ENCODE measurements around the gene TANC1. TPM values are rescaled to one million over a fixed set of nuclear protein-coding genes. Genes with fewer than 3 reads are reported as not detected.

Gene TANC1
- total and polyA plus RNA-seq, 2 of the 4 experiments (the other 2 are of a cell fraction) = 10.2 to 12.9 TPM

DNA sequence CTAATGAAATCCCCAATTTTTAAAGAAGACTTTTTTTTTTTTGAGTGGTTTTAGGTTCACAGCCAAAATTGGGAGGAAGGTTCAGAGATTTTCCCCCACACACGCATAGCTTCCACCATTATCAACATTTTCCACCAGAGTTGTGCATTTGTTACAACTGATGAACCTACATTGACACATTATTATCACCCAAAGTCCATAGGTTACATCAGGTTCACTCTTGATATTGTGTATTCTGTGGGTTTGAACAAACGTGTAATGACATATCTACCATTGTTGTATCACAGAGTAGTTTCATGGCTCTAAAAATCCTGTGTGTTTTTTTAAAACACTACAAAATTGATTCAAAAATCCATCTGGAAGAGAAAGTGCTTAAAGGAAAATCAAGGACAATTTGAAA is 101.8 kb downstream of the TANC1 start:
- Histone ChIP-seq H3K36me3 (ENCODE audit: control insufficient read depth, insufficient read depth, low read length) (peaks cover 6% of the 10 kb centered on the region), H3K14ac (replicated peaks; ENCODE audit: low read depth, low read length) (0 out of 2 replicates have a peak overlapping the region, but pooled peaks have one; percentile 35), H3K9ac (ENCODE audit: low read depth, low read length) (no peak overlapping the region), H2BK20ac (ENCODE audit: low read depth, low read length) (peak overlapping the region; percentile 82), H2BK120ac (ENCODE audit: low read depth, low read length) (peak overlapping the region; percentile 61; the same call in 1 of the 2 replicates), H3K23ac (ENCODE audit: low read depth, low read length) (no peak overlapping the region), H4K91ac (ENCODE audit: insufficient read depth, low read depth, low read length) (peak overlapping the region; percentile 45; the same call in 1 of the 2 replicates), H3K4me1 (ENCODE audit: control insufficient read depth, insufficient read depth, low read length) (peaks cover 27% of the 10 kb centered on the region), H4K20me1 (ENCODE audit: insufficient read depth, low read length) (no peaks in the 10 kb centered on the region), H2AK5ac (ENCODE audit: low read depth, low read length) (peak overlapping the region; percentile 53), H2AK9ac (replicated peaks; ENCODE audit: low read depth, low read length, poor library complexity) (no peak overlapping the region), H3K9me3 (ENCODE audit: control insufficient read depth, insufficient read depth, low read length) (no peaks in the 10 kb centered on the region), H2AFZ (replicated peaks; ENCODE audit: low read length, poor library complexity) (no peak overlapping the region), H3K27ac (ENCODE audit: insufficient read depth, low read length) (peak overlapping the region; percentile 37; the same call in 1 of the 2 replicates), H4K5ac (ENCODE audit: low read depth, low read length) (peak overlapping the region; percentile 27; the same call in 1 of the 2 replicates), H3K18ac (ENCODE audit: low read depth, low read length) (peak overlapping the region; percentile 72), H3K79me1 (ENCODE audit: low read depth in 1 of 2, low read length in 2 of 2) (peaks cover 20 to 43% of the 10 kb centered on the region in 2 experiments), H3K4ac (ENCODE audit: low read depth, low read length) (peak overlapping the region; percentile 60; the same call in 1 of the 2 replicates), H4K8ac (ENCODE audit: low read depth in 2 of 2, low read length in 2 of 2) (peak overlapping the region; percentile 59 to 62; a peak in 2 of 4 replicates), H3K27me3 (ENCODE audit: control insufficient read depth, insufficient read depth, low read length) (no peaks in the 10 kb centered on the region), H3K4me2 (ENCODE audit: low read depth, low read length) (no peak overlapping the region), H2BK15ac (ENCODE audit: low read depth, low read length) (peak overlapping the region; percentile 79; the same call in 2 of the 3 replicates), H3K9me1 (ENCODE audit: insufficient read depth, low read length) (peaks cover 18% of the 10 kb centered on the region), H3K4me3 (ENCODE audit: insufficient read depth, low read depth, low read length) (no peak overlapping the region), H3K56ac (ENCODE audit: extremely low read depth, insufficient read depth, low read length) (no peak overlapping the region; the same call in 1 of the 2 replicates), H2BK5ac (ENCODE audit: low read depth, low read length, poor library complexity, severe bottlenecking) (no peak overlapping the region)
- ChIA-PET CTCF (interaction anchor here (0.6 to 1.9 kb wide), 2 partner anchors 8 to 49 kb away, joined by 3 to 6 read pairs; no protein-coding TSS in a partner anchor), POLR2A (ENCODE audit: unreplicated experiment) (no interaction called here)
- intact Hi-C loops (cut with micrococcal nuclease) (loop anchor here (5.0 kb wide), 1 partner anchor 98 kb away; no protein-coding TSS in a partner anchor), dilution Hi-C loops (cut with HindIII; ENCODE audit: low sequenced_read_pairs, unreplicated experiment) (no loop called here), in situ Hi-C loops (cut with MboI; ENCODE audit: low sequenced_read_pairs) (no loop called here)
- no CpG with 5 or more reads among the region's 2 CpGs for WGBS, 2 experiments (ENCODE audit: extremely low coverage in 2 of 2, insufficient read length in 1 of 2)
- TF ChIP-seq NFE2L2 (IDR thresholded peaks at IDR 0.05; ENCODE audit: low read depth, low read length) = no peak
- DNase-seq = no peak
- BruUV-seq (replicated peaks) = no TSS peak
- no peak for ATAC-seq (ENCODE audit: low read depth)

Data from IMR-90 (cell line).